GM21717 (cell line): ENCODE measurements around the gene HOXA9.

Experiments
- ATAC-seq: cut with Tn5 transposase; IDR thresholded peaks from one replicate; pipeline ENCODE4 v1.9.1; 2021; ENCODE audit warnings: mild to moderate bottlenecking, moderate library complexity; ENCODE audit not compliant: unreplicated experiment

The HOXA9 gene

DNA sequence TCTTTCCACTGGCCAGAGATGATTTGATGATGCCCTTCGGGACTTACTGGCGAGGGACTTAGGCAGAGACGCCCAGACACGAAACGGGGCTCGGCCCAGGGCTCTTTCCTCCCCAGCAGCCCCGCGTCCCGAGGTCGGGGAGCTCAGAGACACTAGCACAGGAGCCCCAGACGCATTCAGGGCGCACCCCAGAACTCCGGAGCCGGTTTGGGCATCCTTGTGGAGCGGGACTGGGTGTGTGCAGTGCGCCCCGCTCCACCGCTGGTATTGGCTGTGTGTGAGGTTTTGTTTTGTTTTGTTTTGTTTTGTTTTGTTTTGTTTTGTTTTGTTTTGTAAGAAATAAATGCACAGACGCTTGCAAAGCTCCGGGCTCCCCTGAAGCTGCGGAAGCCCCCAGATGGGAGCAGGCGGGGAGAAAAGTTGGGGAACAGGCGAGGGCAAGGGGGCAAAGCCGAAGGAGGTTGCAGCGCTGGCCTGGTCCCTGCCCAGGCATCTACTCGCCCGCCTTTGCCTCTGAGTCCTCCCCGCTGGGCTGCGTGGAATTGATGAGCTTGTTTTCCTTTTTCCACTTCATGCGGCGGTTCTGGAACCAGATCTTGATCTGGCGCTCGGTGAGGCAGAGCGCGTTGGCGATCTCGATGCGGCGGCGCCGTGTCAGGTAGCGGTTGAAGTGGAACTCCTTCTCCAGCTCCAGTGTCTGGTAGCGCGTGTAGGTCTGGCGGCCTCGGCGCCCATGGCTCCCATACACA is 20.0 kb downstream of the HOXA9 start:
- ATAC-seq, result no peak

DNA sequence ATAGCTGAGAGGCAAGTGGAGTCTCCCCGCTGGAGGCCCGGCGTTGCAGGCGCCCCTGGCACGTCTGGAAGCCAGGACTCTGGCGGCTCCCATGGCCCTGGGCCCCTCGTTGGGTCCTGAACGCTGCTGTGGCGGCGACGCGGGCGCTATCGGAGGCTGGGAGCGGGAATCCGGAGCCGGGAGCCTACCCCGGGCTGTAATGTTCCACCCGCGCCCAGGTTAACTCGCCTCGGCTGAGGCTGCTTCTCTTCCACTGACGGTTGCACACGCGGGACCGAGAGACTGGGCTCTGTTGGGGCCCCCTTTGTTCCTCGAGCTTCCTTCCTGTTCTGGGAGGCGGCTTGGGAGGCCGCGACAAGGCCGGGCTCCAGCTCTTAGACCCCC is 20.6 kb downstream of the HOXA9 start:
- no peak for ATAC-seq

DNA sequence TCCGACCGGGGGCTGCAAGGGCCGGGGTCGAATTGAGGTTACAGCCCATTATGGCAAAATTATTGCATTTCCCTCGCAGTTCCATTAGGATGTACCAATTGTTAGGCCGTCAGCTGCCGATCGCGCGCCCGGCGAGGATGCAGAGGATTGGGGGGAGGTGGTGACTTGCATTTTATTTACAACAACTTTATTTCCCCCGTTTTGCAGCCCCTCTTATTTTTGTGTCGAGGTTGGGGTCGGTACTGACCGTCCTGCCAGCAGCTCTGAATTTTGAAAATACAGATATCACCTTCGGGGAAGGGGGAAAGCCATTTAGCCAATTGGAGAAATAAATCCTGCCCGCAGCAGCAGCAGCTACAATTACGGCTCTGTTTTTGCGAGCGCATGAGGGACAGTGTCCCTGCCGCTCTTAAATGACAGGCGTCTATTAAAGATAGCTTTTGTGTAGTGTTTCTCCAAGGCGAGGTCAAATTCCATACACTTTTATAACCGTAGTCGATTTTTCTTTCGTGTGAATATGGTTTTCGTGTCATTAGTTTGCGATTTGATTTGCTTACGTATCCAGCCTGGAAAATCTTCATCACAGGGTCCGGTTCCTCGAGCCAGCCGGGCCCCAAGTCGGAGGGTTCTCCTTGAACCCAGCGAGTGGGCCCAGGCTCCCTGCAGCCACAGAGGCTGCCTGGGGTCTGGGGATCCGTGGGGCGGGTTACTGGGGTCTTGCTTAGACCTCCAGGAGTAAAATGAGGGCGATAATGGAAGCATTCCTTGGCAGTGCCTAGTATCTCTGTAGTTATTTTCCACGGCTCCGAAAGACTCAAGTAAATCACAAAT is 21.2 kb downstream of the HOXA9 start:
- no peak for ATAC-seq

DNA sequence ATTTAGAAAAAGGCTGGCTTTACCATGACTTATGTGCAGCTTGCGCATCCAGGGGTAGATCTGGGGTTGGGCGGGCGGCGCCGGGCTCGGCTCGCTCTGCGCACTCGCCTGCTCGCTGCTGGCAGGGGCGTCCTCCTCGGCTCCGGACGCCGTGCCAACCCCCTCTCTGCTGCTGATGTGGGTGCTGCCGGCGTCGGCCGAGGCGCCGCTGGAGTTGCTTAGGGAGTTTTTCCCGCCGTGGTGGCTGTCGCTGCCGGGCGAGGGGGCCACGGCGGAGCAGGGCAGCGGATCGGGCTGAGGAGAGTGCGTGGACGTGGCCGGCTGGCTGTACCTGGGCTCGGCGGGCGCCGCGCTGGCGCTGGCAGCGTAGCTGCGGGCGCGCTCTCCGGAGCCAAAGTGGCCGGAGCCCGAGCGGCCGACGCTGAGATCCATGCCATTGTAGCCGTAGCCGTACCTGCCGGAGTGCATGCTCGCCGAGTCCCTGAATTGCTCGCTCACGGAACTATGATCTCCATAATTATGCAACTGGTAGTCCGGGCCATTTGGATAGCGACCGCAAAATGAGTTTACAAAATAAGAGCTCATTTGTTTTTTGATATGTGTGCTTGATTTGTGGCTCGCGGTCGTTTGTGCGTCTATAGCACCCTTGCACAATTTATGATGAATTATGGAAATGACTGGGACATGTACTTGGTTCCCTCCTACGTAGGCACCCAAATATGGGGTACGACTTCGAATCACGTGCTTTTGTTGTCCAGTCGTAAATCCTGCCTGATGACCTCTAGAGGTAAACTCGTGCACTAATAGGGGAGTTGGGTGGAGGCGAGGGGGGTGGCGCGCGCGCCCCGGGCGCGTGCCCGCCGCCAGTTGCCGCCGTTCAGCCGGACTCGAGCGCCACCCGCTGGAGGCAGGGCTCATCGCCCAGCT is 22.1 kb downstream of the HOXA9 start, which contains the start of gene HOXA5:
Gene HOXA5, minus strand, starts transcription at position 659 of the 927 bp plus-strand sequence. Its CDS starts 74 bp downstream, at position 585.
- ATAC-seq, result no peak

DNA sequence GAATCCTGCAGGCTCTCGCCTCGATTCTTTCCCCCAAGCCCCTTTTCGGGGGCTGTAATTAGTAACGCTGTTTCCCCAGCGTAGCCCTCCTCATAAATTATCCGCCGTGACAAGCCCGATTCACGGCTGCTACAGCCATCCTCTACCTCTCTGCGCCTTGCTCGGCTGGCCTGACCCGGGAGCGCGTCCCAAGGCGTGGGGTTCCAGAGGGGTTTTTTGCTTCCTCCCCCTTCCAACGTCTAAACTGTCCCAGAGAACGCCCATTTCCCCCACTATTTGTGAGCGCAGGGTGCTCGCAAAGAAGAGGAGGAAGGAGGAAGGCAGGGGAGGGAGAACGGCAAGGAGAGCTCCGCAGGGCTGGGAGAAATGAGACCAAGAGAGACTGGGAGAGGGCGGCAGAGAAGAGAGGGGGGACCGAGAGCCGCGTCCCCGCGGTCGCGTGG is 22.7 kb downstream of the HOXA9 start:
- ATAC-seq, result no peak

DNA sequence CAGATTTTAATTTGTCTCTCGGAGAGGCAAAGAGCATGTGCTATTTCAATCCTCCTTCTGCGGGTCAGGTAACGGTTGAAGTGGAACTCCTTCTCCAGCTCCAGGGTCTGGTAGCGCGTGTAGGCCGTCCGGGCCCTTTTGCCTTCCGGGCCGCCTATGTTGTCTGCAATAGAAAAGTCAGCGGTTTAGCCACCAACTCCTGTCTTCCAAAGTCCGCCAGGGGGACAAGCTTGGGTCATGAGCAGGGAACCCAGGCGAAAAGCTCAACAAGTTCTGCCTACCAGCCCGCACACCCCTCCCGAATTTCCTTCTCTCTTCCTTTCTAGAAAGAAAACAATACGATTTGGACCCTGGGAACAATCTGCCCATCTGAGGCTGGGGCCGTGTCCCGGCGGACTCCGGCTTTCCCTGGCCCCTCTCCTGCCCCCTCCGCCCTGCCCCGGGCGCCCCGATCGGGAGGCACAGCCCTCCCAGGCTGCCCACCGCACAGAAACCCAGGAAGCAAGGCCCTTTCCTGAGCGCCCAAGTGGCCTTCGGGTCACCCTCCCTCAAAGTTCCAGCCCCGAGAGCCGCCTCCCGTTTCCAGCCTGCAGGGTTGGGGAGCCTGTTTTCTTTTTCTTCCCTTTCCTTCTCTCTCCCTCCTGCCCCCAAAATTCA is 23.3 kb downstream of the HOXA9 start:
- no peak for ATAC-seq

DNA sequence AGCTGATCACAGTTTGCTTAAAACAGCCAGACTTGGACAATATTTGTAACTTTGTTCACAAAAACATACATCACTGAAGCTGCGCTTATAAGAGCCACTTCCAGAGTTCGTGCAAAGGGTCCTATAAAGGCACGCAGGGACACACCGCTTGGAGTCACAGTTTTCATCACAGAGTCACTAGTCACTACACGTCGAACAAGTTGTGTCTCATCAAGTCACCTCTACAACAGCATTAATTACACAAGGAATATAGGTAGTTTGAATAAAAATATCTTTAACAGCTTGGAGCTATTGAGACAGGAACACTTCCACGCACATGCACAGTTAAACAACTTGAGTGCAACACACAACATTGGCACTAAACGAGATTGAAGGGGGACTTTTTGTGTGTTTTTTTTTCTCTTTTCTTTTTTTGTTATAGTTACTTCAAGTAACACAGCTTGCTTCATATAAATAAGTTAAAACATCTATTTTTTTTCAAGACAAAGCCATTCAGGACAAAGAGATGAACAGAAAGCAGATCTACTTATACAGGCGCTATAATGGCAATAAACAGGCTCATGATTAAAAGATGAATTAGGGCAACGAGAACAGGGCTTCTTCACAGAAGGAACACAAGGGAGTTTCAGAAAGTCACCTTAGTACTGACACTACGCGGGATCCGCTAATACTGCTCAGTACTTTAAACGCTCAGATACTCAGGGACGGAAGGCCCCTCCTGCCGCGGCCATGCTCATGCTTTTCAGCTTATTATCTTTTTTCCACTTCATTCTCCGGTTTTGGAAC is 24.0 kb downstream of the HOXA9 start:
- no peak for ATAC-seq

DNA sequence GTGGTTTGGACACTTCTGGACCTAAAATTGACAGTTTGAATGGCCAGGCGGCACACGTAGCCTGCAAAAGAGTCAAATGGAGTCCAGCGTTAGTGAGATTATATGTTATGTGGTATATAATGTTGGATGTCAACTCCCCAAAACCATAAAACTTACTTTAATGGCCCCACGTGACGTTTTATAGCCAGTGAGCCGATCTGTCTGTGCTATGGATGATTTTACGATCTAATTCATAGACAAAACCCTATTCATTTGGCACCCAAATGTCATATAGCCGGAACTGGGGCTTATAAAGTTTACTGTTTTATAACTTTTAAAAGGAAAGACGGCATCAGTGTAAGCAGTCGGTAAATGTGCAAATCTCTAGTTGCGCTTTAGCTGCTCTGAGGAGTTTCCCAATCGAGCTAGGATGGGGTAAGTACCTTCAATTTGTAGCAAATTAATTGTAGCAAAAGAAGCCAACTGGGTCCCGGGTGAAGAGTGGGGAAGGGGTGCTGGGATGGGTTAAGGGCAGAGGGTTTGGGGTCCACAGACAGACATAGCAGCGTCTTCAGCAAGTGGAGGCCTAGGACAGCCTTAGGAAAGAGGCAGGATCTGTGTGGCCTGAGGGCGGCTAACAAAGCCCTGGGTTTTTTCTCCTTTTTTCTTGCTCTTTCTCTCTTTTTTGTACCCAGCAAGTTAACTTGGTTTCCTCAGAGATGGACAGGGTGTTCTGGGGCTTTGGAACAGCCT is 25.0 kb downstream of the HOXA9 start:
- ATAC-seq, result no peak

DNA sequence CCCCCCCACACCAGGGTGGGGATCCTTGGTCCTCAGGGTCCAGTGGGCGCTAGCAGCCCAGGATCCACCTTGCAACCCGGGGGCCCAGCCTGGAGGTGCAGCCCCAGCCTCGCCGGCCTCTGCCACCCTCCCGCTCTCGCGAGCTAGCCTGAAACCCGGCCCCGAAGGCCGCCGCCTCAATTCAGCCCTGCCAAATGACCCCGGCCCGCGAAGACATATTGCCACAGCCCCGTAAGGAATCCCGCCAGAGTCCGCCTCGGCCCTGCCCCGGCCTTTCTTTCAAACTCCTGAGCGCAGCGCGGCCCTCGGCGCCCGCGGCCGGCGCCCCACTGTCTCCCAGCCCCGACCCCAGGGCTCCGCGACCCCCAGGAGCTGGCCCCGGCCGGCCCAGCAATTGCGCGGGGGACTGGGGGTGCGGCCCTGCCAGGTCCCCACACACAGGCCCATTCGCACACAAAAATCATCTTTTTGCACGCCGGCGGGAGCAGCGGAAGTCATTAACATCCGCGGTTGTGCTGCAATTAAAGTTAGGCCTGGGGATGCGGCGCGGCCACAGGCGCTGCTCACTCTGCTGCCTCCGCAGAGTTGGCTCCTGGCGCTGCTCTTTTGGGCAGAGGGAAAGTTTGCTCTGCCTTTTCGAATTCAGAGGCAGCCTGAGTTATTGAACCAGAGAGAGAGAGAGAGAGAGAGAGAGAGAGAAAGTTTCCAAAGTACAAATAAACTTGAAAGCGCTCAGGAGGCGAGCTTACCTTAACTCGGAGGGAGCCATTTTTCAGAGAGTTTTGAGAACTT is 25.8 kb downstream of the HOXA9 start:
- ATAC-seq, result no peak

DNA sequence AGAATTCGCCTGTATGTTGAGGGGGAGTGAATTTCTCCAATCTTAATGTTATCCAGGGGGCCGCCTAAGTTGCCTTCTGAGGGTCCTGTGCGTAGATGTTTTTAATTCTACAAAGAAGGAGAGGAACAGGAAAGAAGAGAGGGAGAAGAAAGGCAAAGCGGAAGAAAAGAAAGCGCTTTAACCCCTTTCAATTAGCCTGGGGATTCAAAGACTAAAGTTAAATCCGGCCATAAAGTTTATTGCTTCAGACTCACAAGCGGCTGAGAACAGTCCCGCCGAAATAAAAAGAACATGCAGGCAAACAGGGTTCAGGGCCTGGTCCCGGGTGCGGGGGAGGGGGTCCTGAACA is 26.4 kb downstream of the HOXA9 start:
- no peak for ATAC-seq

DNA sequence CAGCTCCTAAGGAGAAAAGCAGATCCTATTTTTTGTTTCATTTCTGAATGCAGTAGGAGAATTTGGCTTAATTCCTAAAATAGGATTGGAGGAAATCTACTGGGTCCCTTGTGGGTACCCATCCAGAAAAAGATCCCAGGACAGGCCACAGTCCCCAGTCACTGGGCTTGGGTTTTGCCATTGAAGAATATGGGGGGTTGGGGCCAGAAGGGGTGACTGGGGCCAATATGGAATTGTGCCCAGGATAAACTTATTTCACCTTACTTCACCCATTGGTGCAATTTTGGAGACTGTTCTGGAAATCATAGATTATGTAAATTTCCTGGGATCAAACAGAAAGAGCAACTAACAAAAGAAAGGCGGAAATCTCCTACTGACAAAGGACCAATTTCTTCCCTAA is 26.9 kb downstream of the HOXA9 start:
- no peak for ATAC-seq

DNA sequence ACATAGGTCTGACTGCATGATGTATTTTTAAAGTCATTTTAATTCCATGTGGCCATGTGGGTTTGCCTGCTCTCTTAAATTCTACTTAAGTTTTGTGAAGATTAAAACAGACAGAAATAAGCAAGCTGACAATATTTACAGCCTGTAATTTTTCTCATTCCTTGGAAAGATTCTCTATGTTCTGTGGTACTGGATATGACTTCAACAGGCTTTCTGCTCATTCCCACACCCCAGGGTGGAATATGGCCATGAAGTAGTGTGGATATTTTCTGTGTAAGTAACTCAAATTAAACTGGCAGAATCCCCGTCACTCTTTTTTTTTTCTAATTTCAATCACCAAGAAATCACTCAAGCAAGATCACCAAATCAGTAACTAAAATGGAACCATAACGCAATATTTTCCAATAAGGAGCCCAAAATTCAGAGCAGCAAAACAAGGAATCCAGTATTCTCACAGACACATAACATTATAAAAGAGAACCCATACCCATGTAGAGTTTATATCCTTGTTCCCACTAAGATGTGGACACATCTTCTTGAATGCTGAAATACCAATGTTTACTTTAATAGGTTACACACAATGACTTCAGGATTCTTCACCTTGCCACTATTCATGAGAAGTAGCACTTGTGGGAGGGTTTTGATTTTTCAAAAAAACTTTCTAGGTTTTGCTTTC is 27.6 kb downstream of the HOXA9 start:
- no peak for ATAC-seq

DNA sequence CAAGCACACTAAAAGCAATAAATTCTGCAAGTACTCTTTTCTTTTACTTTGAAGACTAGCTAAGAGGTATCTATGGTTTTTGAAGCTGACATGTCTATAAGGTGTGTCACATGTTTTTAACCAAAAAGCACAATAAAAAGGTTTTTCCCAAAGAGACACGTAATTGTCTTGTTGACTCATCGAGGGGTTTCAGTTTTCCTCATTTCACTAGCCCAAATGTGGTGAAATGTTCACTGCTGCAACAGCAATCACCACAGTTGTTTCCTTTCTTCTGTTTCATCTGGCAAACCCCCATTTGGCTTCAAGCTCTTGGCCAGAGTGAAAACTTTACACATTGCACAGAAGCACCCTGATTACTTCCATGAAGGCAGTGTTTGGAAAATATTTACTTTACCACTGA is 30.9 kb downstream of the HOXA9 start:
- ATAC-seq, result no peak

DNA sequence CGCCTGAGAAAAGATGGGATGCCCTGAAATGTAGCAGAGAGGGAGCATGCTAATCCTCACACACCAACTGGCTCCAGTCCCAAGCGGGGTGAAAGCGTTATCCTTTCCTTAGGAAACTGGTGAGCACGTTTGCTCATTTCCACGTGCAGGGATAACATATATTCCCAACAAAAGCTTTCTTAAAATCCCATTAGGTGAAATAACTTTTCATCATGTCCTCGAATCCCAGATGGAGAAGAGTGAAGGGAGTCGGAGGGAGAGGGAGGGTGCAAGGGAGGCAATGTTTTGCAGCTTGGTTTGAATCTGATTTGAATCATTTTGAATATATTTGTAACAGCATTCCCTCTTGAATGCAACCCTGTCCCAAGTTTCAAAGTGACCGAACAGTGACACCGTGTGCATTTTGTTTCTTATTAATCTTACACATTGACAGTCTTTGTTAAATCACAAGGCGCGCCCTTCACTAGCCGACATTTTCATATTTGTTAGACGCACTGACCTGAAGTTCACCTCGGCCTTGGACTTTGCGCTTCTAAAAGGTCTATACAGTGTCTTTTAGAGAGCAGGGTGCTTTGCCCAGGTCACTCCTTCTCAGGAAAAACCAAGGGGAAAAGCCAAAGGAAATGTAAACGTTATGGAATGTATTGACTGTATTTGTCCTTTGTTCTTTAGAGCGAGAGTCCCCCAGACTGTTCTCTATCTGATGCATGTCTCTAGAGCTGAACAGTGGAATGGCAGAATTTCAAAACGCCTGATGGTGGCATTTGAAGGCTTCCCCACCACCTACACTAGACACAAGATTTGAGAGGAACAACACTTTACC is 31.7 kb downstream of the HOXA9 start:
- no peak for ATAC-seq

DNA sequence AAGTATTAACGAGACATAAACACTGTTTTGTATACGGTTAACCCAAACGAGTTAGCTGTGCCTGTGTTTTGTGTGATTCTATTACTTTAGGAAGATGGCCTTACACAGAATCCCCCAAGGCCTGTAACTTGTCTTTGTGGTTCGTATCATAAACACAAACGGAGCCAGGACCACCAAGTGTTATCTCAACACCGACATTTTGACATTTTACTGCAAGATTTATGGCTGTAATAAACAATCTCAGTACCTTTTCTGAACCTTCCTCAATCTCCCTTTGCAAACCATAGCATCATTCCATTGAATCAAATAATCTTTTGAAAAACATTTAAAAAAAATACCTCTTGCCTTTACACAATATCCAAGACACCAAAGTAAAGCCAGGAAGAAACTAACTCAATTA is 32.4 kb downstream of the HOXA9 start:
- no peak for ATAC-seq

DNA sequence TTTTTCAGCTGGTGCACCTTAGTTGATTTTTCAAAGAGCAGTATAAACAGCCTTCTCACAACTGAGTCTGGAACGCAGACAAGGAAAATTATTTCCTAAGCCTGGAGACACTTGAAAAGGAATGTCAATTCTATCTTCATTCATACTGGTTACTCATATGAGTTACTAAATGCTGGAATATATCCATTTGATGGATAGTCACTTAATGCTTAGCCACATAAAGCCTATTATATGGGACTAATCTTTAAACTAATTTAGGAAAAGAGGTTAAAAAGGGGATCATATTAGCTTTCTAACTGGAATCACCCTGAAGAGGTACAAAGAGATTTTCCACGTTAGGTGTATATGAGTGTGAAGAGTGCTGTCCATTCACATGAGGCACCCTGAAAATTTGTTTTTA is 33.1 kb downstream of the HOXA9 start:
- no peak for ATAC-seq

DNA sequence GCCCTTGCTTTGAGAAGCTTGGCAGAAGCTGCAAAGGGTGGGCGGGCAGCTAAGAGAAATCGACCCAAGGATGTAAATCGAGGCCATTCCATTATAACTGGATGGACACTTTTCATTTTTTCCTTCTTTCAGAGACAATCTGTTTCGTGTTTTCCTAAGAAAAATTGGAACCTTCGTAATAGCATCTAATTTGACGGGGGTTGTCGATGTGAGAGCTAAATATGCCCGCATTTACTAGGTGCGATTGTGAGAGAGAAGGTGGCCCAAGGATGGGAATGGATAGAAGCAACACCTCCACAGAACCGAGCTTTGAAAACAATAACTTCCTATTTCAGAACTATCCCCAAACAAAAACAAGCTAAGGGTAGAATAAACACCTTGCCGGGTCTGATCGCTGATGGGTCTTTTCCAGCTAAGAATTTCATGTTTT is 33.9 kb downstream of the HOXA9 start:
- no peak for ATAC-seq
